H1 (cell line): ENCODE measurements around the gene APOC4. TPM values are rescaled to one million over a fixed set of nuclear protein-coding genes. Genes with fewer than 3 reads are reported as not detected.

ENCODE experiments used
- CTCF ChIA-PET: fragments of 300-600 bp; sonication (Branson Sonifier 250); formaldehyde crosslinking; loops from one replicate; lab custom pipeline; 2021; ENCODE audit not compliant: partially characterized antibody; lab: Charles Lee
- POLR2A ChIA-PET: fragments of 300-600 bp; sonication (Branson Sonifier 250); formaldehyde crosslinking; loops from one replicate; lab custom pipeline; 2021; ENCODE audit warnings: inconsistent platforms; ENCODE audit not compliant: partially characterized antibody; lab: Charles Lee
- DNase-seq, 2 experiments: peaks; one replicate each; pipeline versions ENCODE4 v3.0.0 to v3.0.0-alpha.2; 2010 to 2022; ENCODE audit warnings: low spot score in 2 of 2, low read depth in 1 of 2, mixed read lengths in 1 of 2
- FAIRE-seq: peaks from 2 replicates; lab custom pipeline; 2011; peaks lifted over from hg19 to GRCh38; lab: Jason Lieb, UNC
- H2AFZ ChIP-seq: 2 replicates; pipeline ENCODE4 v1.8.1; 2012; ENCODE audit warnings: low read length, inconsistent platforms
- H2AK5ac ChIP-seq: 2 replicates; pipeline ENCODE4 v1.6.1; 2013; ENCODE audit warnings: low read depth, low read length
- H2BK120ac ChIP-seq: replicated peaks from 2 replicates; pipeline ENCODE3; 2013; ENCODE audit warnings: low read depth, low read length, inconsistent platforms
- H2BK12ac ChIP-seq: 2 replicates; pipeline ENCODE4 v1.6.1; 2013; ENCODE audit warnings: low read depth, low read length
- H2BK15ac ChIP-seq: 2 replicates; pipeline ENCODE4 v1.6.1; 2013; ENCODE audit warnings: low read length
- H2BK20ac ChIP-seq: 2 replicates; pipeline ENCODE4 v1.6.1; 2013; ENCODE audit warnings: low read length
- H2BK5ac ChIP-seq: 2 replicates; pipeline ENCODE4 v1.6.1; 2013; ENCODE audit warnings: low read depth, low read length
- H3K14ac ChIP-seq: 2 replicates; pipeline ENCODE4 v1.6.1; 2013; ENCODE audit warnings: inconsistent platforms; ENCODE audit not compliant: insufficient read length
- H3K18ac ChIP-seq: 2 replicates; pipeline ENCODE4 v1.6.1; 2013; ENCODE audit warnings: low read length; ENCODE audit errors: extremely low read depth
- H3K23ac ChIP-seq: 2 replicates; pipeline ENCODE4 v1.6.1; 2013; ENCODE audit warnings: inconsistent platforms; ENCODE audit not compliant: insufficient read length
- H3K23me2 ChIP-seq: 2 replicates; pipeline ENCODE4 v1.6.1; 2013; ENCODE audit warnings: low read depth, low read length
- H3K27ac ChIP-seq: 2 replicates; pipeline ENCODE4 v1.6.1; 2011; ENCODE audit warnings: low read depth, low read length, inconsistent platforms
- H3K27me3 ChIP-seq, 4 experiments: replicated peaks in 1 of 4; 1 replicate in 1 of 4; 2 replicates in 3 of 4; pipeline versions ENCODE4 v1.6.1 to v1.8.1; 2011 to 2013; ENCODE audit warnings: low read length in 3 of 4, mild to moderate bottlenecking in 3 of 4, inconsistent platforms in 2 of 4, mixed read lengths in 2 of 4, moderate library complexity in 1 of 4; ENCODE audit not compliant: control insufficient read depth in 3 of 4, insufficient read depth in 3 of 4; ENCODE audit errors: extremely low read depth in 1 of 4
- H3K36me3 ChIP-seq, 4 experiments: 2 replicates each; pipeline versions ENCODE4 v1.6.1 to v1.8.1; 2011 to 2013; ENCODE audit warnings: mild to moderate bottlenecking in 4 of 4, low read length in 3 of 4, moderate library complexity in 2 of 4, control low read depth in 1 of 4, inconsistent platforms in 1 of 4; ENCODE audit not compliant: insufficient read depth in 4 of 4, control insufficient read depth in 2 of 4
- H3K4ac ChIP-seq: replicated peaks from 2 replicates; pipeline ENCODE3; 2013; ENCODE audit warnings: low read length, low read depth, mixed read lengths, inconsistent platforms; ENCODE audit not compliant: insufficient read length
- H3K4me1 ChIP-seq, 4 experiments: replicated peaks in 1 of 4; 1 replicate in 1 of 4; 2 replicates in 3 of 4; pipeline versions ENCODE4 v1.6.1 to v1.8.1; 2011 to 2013; ENCODE audit warnings: low read length in 3 of 4, inconsistent platforms in 2 of 4, mixed read lengths in 1 of 4; ENCODE audit not compliant: insufficient read depth in 4 of 4, control insufficient read depth in 3 of 4
- H3K4me2 ChIP-seq, 2 experiments: 2 replicates each; pipeline versions ENCODE4 v1.6.1 to v1.8.1; 2011 to 2013; ENCODE audit warnings: low read depth in 2 of 2, low read length in 2 of 2, control low read depth in 1 of 2, inconsistent platforms in 1 of 2, mild to moderate bottlenecking in 1 of 2; ENCODE audit not compliant: insufficient read depth in 1 of 2
- H3K4me3 ChIP-seq, 4 experiments: fragments of 200-600, 300-600 bp in 1 of 4; sonication (generic), shearing (Covaris generic), sonication (Bioruptor Twin) in 1 of 4; 2 replicates each; pipeline versions ENCODE4 v1.5.1 to v1.8.1; 2011 to 2016; ENCODE audit warnings: low read length in 4 of 4, low read depth in 3 of 4, control low read depth in 2 of 4, inconsistent platforms in 2 of 4, mild to moderate bottlenecking in 2 of 4, mixed read lengths in 1 of 4, moderate library complexity in 1 of 4; ENCODE audit not compliant: insufficient read depth in 2 of 4; ENCODE audit errors: extremely low read depth in 1 of 4
- H3K56ac ChIP-seq: replicated peaks from 2 replicates; pipeline ENCODE3; 2013; ENCODE audit warnings: low read depth, mild to moderate bottlenecking, mixed read lengths, low read length, inconsistent platforms; ENCODE audit not compliant: insufficient read length
- H3K79me1 ChIP-seq: 2 replicates; pipeline ENCODE4 v1.6.1; 2013; ENCODE audit warnings: low read depth, low read length, control low read depth
- H3K79me2 ChIP-seq, 2 experiments: 2 replicates each; pipeline versions ENCODE4 v1.6.1 to v1.8.1; 2012 to 2013; ENCODE audit warnings: low read length in 2 of 2, mild to moderate bottlenecking in 2 of 2, inconsistent platforms in 1 of 2; ENCODE audit not compliant: insufficient read depth in 2 of 2, control insufficient read depth in 1 of 2
- H3K9ac ChIP-seq, 4 experiments: replicated peaks in 1 of 4; 1 replicate in 1 of 4; 2 replicates in 3 of 4; pipeline versions ENCODE4 v1.6.1 to v1.8.1; 2011 to 2013; ENCODE audit warnings: low read depth in 3 of 4, low read length in 3 of 4, control low read depth in 2 of 4, mild to moderate bottlenecking in 2 of 4, moderate library complexity in 2 of 4, inconsistent platforms in 1 of 4; ENCODE audit errors: extremely low read depth in 1 of 4
- H3K9me3 ChIP-seq, 2 experiments: 2 replicates each; pipeline versions ENCODE4 v1.6.1 to v1.8.1; 2012 to 2013; ENCODE audit warnings: mild to moderate bottlenecking in 2 of 2, moderate library complexity in 2 of 2, control low read depth in 1 of 2, inconsistent platforms in 1 of 2, low read depth in 1 of 2, low read length in 1 of 2, mixed read lengths in 1 of 2; ENCODE audit not compliant: insufficient read depth in 2 of 2
- H4K20me1 ChIP-seq, 2 experiments: replicated peaks in 1 of 2; 2 replicates each; pipeline versions ENCODE3 to v1.8.1; 2011 to 2013; ENCODE audit warnings: inconsistent platforms in 2 of 2, low read length in 2 of 2, mild to moderate bottlenecking in 1 of 2; ENCODE audit not compliant: insufficient read depth in 2 of 2, control insufficient read depth in 1 of 2
- H4K5ac ChIP-seq: 2 replicates; pipeline ENCODE4 v1.6.1; 2013; ENCODE audit warnings: low read length, low read depth, mixed read lengths, inconsistent platforms; ENCODE audit not compliant: insufficient read length
- H4K8ac ChIP-seq: 2 replicates; pipeline ENCODE4 v1.8.0; 2013; ENCODE audit warnings: mild to moderate bottlenecking, moderate library complexity, low read length, inconsistent platforms; ENCODE audit not compliant: insufficient read depth; ENCODE audit errors: extremely low read depth
- H4K91ac ChIP-seq: replicated peaks from 2 replicates; pipeline ENCODE3; 2013; ENCODE audit warnings: low read length, mixed read lengths, inconsistent platforms; ENCODE audit not compliant: insufficient read length
- WGBS, 2 experiments: shearing (Covaris generic) in 1 of 2; methylation state at CpG; one replicate each; pipeline versions ENCODE4 v1.1.6 to v1.1.7; 2013 to 2015; ENCODE audit warnings: low lambda C conversion rate in 2 of 2, mixed read lengths in 2 of 2, inconsistent platforms in 1 of 2, low coverage in 1 of 2, missing lambda C conversion rate in 1 of 2; ENCODE audit not compliant: insufficient replicate concordance in 2 of 2, insufficient coverage in 1 of 2, insufficient read length in 1 of 2; ENCODE audit errors: extremely low coverage in 1 of 2, missing lambda C conversion rate in 1 of 2; 5-methylcytosine and 5-hydroxymethylcytosine counted together
- polyA plus RNA-seq, 7 experiments: library from polyadenylated mRNA; depleted of rRNA in 3 of 7; stranded (reverse) in 5 of 7; unstranded in 2 of 7; fragments of >200 nt in 5 of 7; fragments of 200-250 nt in 2 of 7; gene quantifications; 1 replicate in 5 of 7; 2 replicates in 1 of 7; 4 replicates in 1 of 7; pipeline versions ENCODE4 v1.2.1 to v1.2.3, GENCODE V29; 2011 to 2013; ENCODE audit warnings: missing spikeins in 2 of 7, mixed read lengths in 2 of 7
- total RNA-seq: library from RNA; stranded (reverse); fragmentation: NEBNext Ultra II Directional; extraction: Animal tissue kit (Norgen Biotek cat#: 25700); gene quantifications from 2 replicates; pipeline ENCODE4 v1.2.1, GENCODE V29; 2021

The APOC4 gene
- total and polyA plus RNA-seq, 2 of the 8 experiments (the other 6 are each of a cell fraction or from before 2014, with no cell fraction given): not detected

DNA sequence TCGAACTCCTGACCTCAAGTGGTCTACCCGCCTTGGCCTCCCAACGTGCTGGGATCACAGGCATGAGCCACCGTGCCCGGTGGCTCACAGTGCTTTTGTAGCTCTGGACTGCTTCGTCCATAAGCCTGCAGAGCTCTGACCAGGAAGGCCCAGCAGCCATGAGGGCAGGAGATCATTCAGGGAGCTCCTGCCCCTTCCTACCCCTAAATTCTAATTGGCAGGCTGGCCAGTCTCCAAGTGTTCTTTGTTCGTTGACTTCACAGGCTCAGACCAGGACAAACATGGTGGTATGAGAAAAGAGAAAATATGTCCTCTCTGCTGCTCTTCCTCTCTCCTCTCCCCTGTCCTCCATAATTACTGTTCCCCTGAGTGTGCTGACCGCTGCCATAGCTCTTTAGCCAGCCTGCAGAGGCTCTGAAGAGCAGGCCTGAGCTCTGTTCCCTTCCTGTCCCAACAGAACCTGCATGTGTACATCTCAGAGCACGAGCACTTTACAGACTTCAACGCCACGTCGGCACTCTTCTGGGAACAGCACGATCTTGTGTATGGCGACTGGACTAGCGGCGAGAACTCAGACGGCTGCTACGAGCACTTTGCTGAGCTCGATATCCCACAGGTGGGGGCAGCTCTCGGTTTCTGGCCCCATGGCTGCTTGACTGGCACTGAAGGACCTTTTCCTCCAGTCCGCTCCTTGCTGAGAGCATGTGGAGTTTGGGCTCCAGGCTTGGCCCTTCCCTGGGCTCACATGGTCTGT is 32.1 kb downstream of the APOC4 start:
- Histone ChIP-seq H3K14ac (no peak overlapping the region), H3K79me1 (no peaks in the 10 kb centered on the region), H3K18ac (no peak overlapping the region), H3K4me2 (no peak overlapping the region), H2AK5ac (no peak overlapping the region), H3K79me2 (no peaks in the 10 kb centered on the region; a peak in 1 of 4 replicates), H3K23ac (no peak overlapping the region), H2BK120ac (no peak overlapping the region), H2BK12ac (no peak overlapping the region), H4K91ac (no peak overlapping the region), H3K4ac (no peak overlapping the region), H4K5ac (no peak overlapping the region), H3K56ac (no peak overlapping the region), H4K20me1 (peaks cover 4 to 7% of the 10 kb centered on the region in 2 experiments), H3K27ac (no peak overlapping the region), H4K8ac (no peak overlapping the region), H3K9ac (no peak overlapping the region), H3K9me3 (no peaks in the 10 kb centered on the region), H3K4me3 (no peak overlapping the region), H3K23me2 (no peaks in the 10 kb centered on the region), H3K4me1 (no peaks in the 10 kb centered on the region), H3K27me3 (no peaks in the 10 kb centered on the region), H2BK5ac (no peak overlapping the region), H3K36me3 (peaks cover 13 to 51% (median 32%) of the 10 kb centered on the region in 4 experiments; a peak in 7 of 8 replicates), H2BK15ac (no peak overlapping the region), H2AFZ (no peak overlapping the region), H2BK20ac (no peak overlapping the region)
- CTCF ChIA-PET: interaction anchor here (0.7 to 4.3 kb wide), 4 partner anchors 8 to 279 kb away, joined by 3 to 28 read pairs (median 4); no protein-coding TSS in a partner anchor
- POLR2A ChIA-PET: interaction anchor here (0.8 to 1.2 kb wide), 3 partner anchors 11 to 78 kb away, joined by 3 to 5 read pairs (median 3); no protein-coding TSS in a partner anchor
- DNase-seq (no peak), FAIRE-seq (no peak)
- WGBS, 2 experiments: 95% methylated on average over 21 of the region's 21 CpGs; no CpG with 5 or more reads in 1 of the 2 experiments
